MG63 (cell line): Measurements from ENCODE around the gene SLC1A4. TPM values are rescaled to one million over a fixed set of nuclear protein-coding genes. Genes with fewer than 3 reads are reported as not detected.
"Not testable (repeated sequence)": the region's sequence is repeated elsewhere in the genome, so short reads cannot be mapped to it uniquely, and the experiment has no call there.

ENCODE experiments used
- DNase-seq: peaks from one replicate; pipeline ENCODE4 v3.0.0-alpha.2; 2020
- H3K27me3 ChIP-seq: fragments of 250-450 bp; sonication (Bioruptor Pico); 2 replicates; pipeline ENCODE4 v1.5.1; 2020; ENCODE audit warnings: mild to moderate bottlenecking, moderate library complexity
- H3K36me3 ChIP-seq: fragments of 250-450 bp; sonication (Bioruptor Pico); 2 replicates; pipeline ENCODE4 v1.5.1; 2020; ENCODE audit warnings: mild to moderate bottlenecking, moderate library complexity
- H3K4me3 ChIP-seq: fragments of 250-450 bp; sonication (Bioruptor Pico); 2 replicates; pipeline ENCODE4 v1.5.1; 2020; ENCODE audit warnings: mild to moderate bottlenecking, moderate library complexity
- H3K9me3 ChIP-seq: fragments of 250-450 bp; sonication (Bioruptor Pico); 2 replicates; pipeline ENCODE4 v1.5.1; 2020; ENCODE audit warnings: mild to moderate bottlenecking, moderate library complexity
- total RNA-seq: library from RNA; depleted of rRNA; stranded (reverse); fragments of >200 nt; shearing (Covaris generic); gene quantifications from 2 replicates; pipeline ENCODE4 v1.2.3, GENCODE V29; 2014; ENCODE audit warnings: low replicate concordance

SLC1A4 gene
- total RNA-seq, 1 experiment from 2014 or later: 21.1 TPM

DNA sequence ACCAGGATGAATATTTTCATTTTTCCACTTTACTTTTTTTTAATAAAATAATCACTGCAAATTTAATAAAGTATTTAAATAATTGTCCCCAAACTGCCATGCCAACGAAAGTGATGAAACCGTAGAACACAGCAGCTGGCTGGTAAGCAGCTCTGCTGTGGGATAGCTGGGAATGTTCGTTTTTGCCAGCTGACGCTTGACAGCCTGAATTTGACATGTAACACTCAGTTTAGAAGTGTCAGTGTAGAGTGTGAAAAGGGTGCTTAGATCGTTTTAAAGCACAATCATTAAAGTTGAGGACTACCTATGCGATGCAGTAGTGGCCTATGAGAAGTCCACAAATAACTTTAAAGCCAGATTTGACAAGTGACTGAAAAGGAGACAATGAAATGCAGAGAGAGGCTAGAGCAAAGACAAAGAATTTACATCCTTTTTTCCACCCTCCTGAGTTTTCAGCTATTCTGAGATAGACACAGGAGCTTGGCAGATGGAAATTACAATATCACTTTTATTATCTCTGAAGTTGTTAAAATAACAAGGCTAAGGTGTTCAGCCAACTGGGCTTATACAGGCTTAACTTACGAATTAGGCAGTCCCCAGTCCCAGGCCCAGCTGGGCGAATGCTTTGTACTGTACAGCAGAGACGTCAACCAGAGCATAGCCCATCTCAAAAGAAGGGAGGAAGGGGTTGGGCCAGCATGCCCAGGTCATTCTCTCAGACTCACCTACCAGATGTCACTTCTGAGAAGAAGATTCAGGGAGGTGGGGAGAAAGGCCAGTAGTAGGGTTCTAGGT, 31.9 kb upstream of the SLC1A4 start:
- Histone ChIP-seq H3K9me3 (no peaks in the 10 kb centered on the region), H3K4me3 (no peak overlapping the region), H3K36me3 (no peaks in the 10 kb centered on the region), H3K27me3 (no peaks in the 10 kb centered on the region)
- no peak for DNase-seq

- no peak overlapping the region for H3K4me3 ChIP-seq
- no peak for DNase-seq
- no peaks in the 10 kb centered on the region for H3K27me3 ChIP-seq
- no peaks in the 10 kb centered on the region for H3K36me3 ChIP-seq
- no peaks in the 10 kb centered on the region for H3K9me3 ChIP-seq
Measured at GRCh38 chr2:64958556-64958955, 30.6 kb upstream of the SLC1A4 start.

DNA sequence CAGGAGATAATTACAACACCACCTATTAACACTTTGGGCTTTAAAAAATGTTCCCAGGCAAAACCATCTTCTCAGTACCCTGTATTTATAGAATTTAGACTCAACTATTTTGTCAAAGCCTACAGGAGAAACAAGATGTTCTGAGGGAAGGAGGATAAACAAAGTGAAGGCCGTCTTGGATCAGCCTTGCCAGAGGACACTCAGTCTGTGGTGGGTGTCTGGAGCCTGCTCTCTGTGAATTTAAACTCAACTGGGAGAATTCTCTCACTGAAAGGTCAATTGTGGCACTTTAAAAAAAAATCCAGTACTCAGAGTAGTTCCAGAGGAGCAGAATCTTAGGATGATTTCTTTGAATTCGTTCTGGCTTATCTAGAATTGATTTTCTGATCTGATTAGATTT, 28.4 kb upstream of the SLC1A4 start:
- H3K27me3 ChIP-seq: no peaks in the 10 kb centered on the region
- DNase-seq: no peak
- H3K9me3 ChIP-seq: no peaks in the 10 kb centered on the region
- H3K4me3 ChIP-seq: no peak overlapping the region
- no peaks in the 10 kb centered on the region for H3K36me3 ChIP-seq

- not testable (repeated sequence) for H3K27me3 ChIP-seq, H3K36me3 ChIP-seq, H3K9me3 ChIP-seq, DNase-seq, H3K4me3 ChIP-seq
Measured at GRCh38 chr2:64963138-64963537, 26.1 kb upstream of the SLC1A4 start.

DNA sequence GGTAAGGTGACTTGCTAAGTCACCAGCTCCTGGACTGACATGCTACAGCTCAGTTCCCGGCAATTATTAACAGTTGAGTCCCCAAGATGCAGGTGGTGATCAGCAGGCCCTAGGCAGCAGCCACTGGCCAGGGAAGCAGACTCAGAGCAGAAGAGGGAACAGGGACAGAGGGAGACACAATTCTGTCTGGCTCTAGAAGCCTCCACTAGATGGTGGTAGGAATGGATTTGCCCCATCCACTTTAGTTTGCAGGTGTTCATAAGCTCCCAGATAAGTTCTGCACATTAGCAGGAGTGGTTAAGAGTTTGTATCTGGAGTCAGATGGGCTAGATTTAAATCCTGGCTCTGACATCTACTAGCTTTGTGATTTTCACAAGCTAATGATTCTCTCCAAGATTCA, 25.5 kb upstream of the SLC1A4 start:
- no peaks in the 10 kb centered on the region for H3K36me3 ChIP-seq
- no peaks in the 10 kb centered on the region for H3K9me3 ChIP-seq
- no peaks in the 10 kb centered on the region for H3K27me3 ChIP-seq
- no peak overlapping the region for H3K4me3 ChIP-seq
- DNase-seq: no peak

DNA sequence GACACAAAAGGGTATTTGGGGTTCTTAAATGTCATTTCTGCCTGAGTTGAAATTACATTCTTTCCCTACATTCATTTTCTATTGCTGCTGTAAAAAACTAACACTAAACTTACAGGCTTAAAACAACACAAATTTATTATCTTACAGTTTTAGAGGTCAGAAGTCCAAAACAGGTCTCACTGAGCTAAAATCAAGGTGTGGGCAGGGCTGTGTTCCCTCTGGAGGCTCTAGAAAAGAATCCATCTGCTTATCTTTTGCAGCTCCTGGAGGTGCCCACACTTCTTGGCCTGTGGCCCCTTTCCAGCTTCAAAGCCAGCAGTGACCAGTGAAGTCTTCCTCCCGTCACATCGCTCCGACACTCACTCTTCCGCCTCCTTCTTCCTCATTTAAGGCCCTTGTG, 23.2 kb upstream of the SLC1A4 start:
- H3K4me3 ChIP-seq: no peak overlapping the region
- H3K9me3 ChIP-seq: no peaks in the 10 kb centered on the region
- no peak for DNase-seq
- H3K36me3 ChIP-seq: no peaks in the 10 kb centered on the region
- H3K27me3 ChIP-seq: no peaks in the 10 kb centered on the region

- no peaks in the 10 kb centered on the region for H3K27me3 ChIP-seq
- H3K9me3 ChIP-seq: no peaks in the 10 kb centered on the region
- H3K4me3 ChIP-seq: no peak overlapping the region
- DNase-seq: no peak
- no peaks in the 10 kb centered on the region for H3K36me3 ChIP-seq
Measured at GRCh38 chr2:64966839-64967238, 22.4 kb upstream of the SLC1A4 start.

DNA sequence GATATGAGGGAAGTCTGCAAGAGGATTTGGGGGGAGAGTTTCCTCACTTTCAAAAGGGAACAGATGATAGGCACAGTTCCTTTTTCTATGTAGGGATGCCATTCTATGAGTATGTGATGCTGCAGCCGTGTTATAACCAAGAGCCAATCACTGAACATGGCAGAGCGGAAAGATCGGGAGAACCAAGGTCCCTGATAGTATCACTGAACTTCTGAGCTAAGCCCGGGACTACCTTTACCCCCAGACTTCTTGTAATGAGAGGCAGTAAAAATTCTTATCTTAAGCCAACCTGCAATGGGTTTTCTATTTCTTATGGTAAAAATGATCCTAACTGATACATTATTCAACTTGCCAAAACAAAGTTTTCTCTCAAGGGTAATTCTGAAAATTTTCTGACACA, 21.6 kb upstream of the SLC1A4 start:
- Histone ChIP-seq H3K4me3 (no peak overlapping the region), H3K36me3 (no peaks in the 10 kb centered on the region), H3K9me3 (no peaks in the 10 kb centered on the region), H3K27me3 (no peaks in the 10 kb centered on the region)
- no peak for DNase-seq

GRCh38 chr2:64969086-64969485, 20.1 kb upstream of the SLC1A4 start:
- DNase-seq, H3K9me3 ChIP-seq, H3K36me3 ChIP-seq, H3K4me3 ChIP-seq, H3K27me3 ChIP-seq: not testable (repeated sequence)

DNA sequence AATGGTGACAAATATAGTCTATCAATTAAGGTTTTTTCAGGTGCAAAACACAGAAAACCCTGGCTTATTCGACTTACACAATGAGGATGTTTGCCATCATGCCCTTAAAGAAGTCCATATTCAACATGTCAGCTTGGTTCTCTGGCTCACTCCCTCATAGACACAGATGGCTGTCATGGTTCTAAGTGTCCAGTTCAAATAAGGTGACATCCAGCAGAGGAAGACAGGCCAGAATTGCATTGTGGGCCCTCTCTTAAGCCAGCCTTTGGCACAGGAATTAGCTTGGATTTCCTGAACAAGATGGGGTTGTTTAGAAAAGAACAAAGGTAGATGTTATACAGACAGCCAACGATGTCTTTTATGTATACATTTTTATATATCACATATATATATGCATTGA, 18.7 kb upstream of the SLC1A4 start:
- Histone ChIP-seq H3K36me3 (no peaks in the 10 kb centered on the region), H3K27me3 (no peaks in the 10 kb centered on the region), H3K4me3 (no peak overlapping the region), H3K9me3 (no peaks in the 10 kb centered on the region)
- DNase-seq: no peak

DNA sequence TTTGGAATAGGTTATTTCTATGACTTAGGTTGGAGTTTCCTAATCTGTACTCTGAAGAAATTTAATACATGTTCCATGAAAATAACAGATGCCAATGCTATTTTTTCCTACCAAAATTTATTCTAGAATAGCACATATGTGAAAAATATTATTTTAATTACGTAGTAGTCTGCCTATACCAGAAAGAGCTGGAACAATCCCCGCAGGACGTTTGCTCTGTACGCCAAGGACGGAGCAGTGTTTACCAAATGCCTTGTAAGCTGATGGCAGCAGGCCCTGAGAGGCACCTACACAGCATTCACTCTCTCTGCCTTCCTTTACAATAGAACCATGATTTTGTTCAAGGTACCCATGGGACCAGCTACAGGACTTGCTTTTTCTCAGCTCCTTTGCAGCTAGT, 16.8 kb upstream of the SLC1A4 start:
- no peak for DNase-seq
- Histone ChIP-seq H3K9me3 (no peaks in the 10 kb centered on the region), H3K27me3 (no peaks in the 10 kb centered on the region), H3K4me3 (no peak overlapping the region), H3K36me3 (no peaks in the 10 kb centered on the region)

DNA sequence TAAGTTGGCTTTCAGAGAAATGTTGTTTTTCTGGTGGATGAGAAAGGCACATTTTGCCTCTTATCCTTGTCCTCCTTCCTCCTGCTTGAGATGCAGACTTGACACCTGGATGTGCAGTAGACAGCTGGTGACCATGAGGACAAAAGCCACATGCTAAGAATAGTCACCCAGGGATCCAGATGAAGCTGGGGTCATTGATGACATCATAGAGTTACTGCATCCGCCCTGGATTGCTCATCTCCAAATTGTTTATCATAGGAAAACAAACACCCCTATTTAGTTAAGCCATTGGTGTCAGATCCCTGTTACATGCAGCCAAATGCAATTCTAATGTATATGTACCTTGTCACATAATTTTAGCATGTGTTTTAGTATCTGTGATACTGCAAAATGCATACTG, 16.3 kb upstream of the SLC1A4 start:
- Histone ChIP-seq H3K9me3 (no peaks in the 10 kb centered on the region), H3K36me3 (no peaks in the 10 kb centered on the region), H3K27me3 (no peaks in the 10 kb centered on the region), H3K4me3 (no peak overlapping the region)
- no peak for DNase-seq

GRCh38 chr2:64975232-64975821, 13.9 kb upstream of the SLC1A4 start:
- H3K36me3 ChIP-seq: no peaks in the 10 kb centered on the region
- H3K9me3 ChIP-seq: no peaks in the 10 kb centered on the region
- peak; percentile 89 for DNase-seq
- no peak overlapping the region for H3K4me3 ChIP-seq
- no peaks in the 10 kb centered on the region for H3K27me3 ChIP-seq

GRCh38 chr2:64976276-64976675, 12.9 kb upstream of the SLC1A4 start:
- Histone ChIP-seq H3K9me3 (no peaks in the 10 kb centered on the region), H3K27me3 (no peaks in the 10 kb centered on the region), H3K4me3 (no peak overlapping the region), H3K36me3 (no peaks in the 10 kb centered on the region)
- no peak for DNase-seq

DNA sequence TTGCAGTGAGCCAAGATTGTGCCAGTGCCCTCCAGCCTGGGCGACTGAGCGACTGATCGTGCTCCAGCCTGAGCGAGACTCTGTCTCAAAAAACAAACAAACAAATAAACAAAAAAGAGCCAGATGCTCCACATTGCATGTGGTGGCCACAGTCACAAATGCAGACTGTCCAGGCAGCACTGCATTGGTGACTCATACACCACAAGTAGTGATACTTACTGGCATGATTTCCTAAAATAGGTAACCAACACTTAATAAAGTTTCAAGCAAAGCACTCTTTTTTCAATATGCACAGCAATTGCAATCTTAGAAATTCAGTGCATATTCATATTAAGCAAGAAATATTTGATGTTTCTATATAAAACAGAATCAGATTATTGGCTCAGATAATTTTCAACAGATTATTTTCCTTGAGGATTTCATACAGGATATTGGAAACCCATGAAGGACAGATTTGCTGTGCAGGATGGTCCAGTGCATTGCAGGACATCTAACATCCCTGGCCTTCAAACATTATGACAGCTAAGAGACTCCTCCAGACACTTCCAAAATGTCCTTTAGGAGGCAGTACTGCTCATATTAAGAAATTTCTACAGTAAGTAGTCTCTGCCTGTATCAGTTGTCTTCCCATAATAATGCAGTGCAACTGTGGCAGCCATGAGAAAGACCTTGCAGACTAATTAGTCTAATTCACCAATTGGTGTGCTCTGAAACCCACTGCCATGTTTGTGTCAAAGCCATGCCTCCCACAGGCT, 10.5 kb upstream of the SLC1A4 start:
- Histone ChIP-seq H3K4me3 (no peak overlapping the region), H3K27me3 (no peaks in the 10 kb centered on the region), H3K36me3 (no peaks in the 10 kb centered on the region), H3K9me3 (no peaks in the 10 kb centered on the region)
- no peak for DNase-seq

DNA sequence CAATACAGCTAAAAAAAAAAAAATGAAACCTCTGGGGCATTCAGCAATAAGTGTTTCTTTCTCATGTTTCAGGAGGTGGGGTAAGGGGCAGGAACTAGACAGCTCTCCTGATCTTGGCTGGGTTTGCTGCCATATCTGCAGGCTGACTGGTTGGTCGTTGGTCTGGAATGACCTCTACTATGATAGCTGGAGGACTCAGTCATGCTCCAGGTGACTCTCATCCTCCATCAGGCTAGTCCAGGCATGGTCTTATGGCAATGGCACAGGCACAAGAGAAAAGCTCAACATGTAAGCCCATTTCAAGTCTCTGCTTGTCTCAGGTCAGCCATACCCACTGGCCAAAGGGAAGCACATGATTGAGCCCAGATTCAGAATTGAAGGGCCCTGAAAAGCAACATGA, 9.5 kb upstream of the SLC1A4 start:
- no peak overlapping the region for H3K4me3 ChIP-seq
- DNase-seq: no peak
- no peaks in the 10 kb centered on the region for H3K36me3 ChIP-seq
- no peaks in the 10 kb centered on the region for H3K9me3 ChIP-seq
- H3K27me3 ChIP-seq: no peaks in the 10 kb centered on the region

DNA sequence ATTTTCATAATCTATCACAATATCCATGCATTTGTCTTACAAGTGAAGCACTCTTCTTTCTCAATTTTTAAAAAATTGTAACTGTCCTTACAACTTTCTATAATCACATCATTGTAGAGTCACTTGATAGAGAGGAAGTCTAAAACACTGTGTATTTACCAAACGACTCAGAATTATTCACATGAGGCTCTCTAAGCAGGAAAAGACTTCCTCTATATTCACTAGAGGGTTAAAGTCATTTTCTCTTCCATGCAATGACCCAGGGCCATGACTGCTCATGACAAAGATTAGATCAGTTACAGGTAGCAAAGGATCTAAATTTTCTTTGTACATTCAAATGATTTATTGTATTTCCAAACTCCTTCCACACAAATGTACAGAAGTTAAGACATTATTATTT, 9.0 kb upstream of the SLC1A4 start:
- no peak overlapping the region for H3K4me3 ChIP-seq
- no peaks in the 10 kb centered on the region for H3K9me3 ChIP-seq
- H3K27me3 ChIP-seq: no peaks in the 10 kb centered on the region
- no peak for DNase-seq
- no peaks in the 10 kb centered on the region for H3K36me3 ChIP-seq
